Calu3 (cell line): ENCODE results near the gene CACNA1I. TPM values are rescaled to one million over a fixed set of nuclear protein-coding genes. Genes with fewer than 3 reads are reported as not detected.

ENCODE experiments used
- BruUV-seq: library from RNA; stranded (reverse); fragments of 400-500 nt; replicated peaks from 2 replicates; lab custom pipeline; 2021; lab: Mats Ljungman, UMichigan
- CTCF ChIA-PET: fragments of 300-600 bp; sonication (Branson Sonifier 250); formaldehyde crosslinking; loops from one replicate; lab custom pipeline; 2022; ENCODE audit warnings: antibody characterized with exemption; lab: Charles Lee
- DNase-seq: peaks from one replicate; pipeline ENCODE4 v3.0.0; 2022
- H3K27ac Mint-ChIP-seq: one replicate; pipeline ENCODE4 v1.8.0; 2022; ENCODE audit warnings: mixed read lengths; ENCODE audit not compliant: unreplicated experiment
- H3K27me3 Mint-ChIP-seq: one replicate; pipeline ENCODE4 v1.8.0; 2022; ENCODE audit warnings: mixed read lengths; ENCODE audit not compliant: unreplicated experiment
- H3K36me3 Mint-ChIP-seq: one replicate; pipeline ENCODE4 v1.8.0; 2022; ENCODE audit warnings: mild to moderate bottlenecking, moderate library complexity, mixed read lengths; ENCODE audit not compliant: insufficient read depth, unreplicated experiment
- H3K4me1 Mint-ChIP-seq: one replicate; pipeline ENCODE4 v1.8.0; 2022; ENCODE audit warnings: mild to moderate bottlenecking, low read depth, mixed read lengths; ENCODE audit not compliant: unreplicated experiment
- H3K4me3 Mint-ChIP-seq: one replicate; pipeline ENCODE4 v1.8.0; 2022; ENCODE audit warnings: mild to moderate bottlenecking, low read depth, moderate library complexity, mixed read lengths; ENCODE audit not compliant: unreplicated experiment
- H3K9me3 Mint-ChIP-seq: one replicate; pipeline ENCODE4 v1.8.0; 2022; ENCODE audit warnings: low read depth, mixed read lengths; ENCODE audit not compliant: unreplicated experiment
- CTCF ChIP-seq: fragments of 200-600 bp; IDR thresholded peaks from one replicate; pipeline ENCODE4 v1.8.0; 2022; ENCODE audit warnings: antibody characterized with exemption; ENCODE audit not compliant: unreplicated experiment
- intact Hi-C: fragments of 100-400 bp; cut with micrococcal nuclease; formaldehyde crosslinking; loops from one replicate; pipeline ENCODE4 v1.10.0; 2022; ENCODE audit not compliant: unreplicated experiment
- total RNA-seq: library from RNA; stranded (reverse); gene quantifications from 2 replicates; pipeline ENCODE4 v1.2.3, GENCODE V29; 2022

The CACNA1I gene
- total RNA-seq, 1 experiment from 2014 or later: 0.05 TPM

GRCh38 chr22:39530116-39530515, 40.4 kb upstream of the CACNA1I start:
- CTCF ChIA-PET: interaction anchor here (2.1 kb wide), 1 partner anchor 212 kb away, joined by 15 read pairs; the partner anchor contains the start of gene RPL3
- Mint-ChIP-seq H3K27me3 (no peaks in the 10 kb centered on the region), H3K4me3 (peak overlapping the region; percentile 98), H3K9me3 (no peaks in the 10 kb centered on the region), H3K36me3 (peaks cover 74% of the 10 kb centered on the region), H3K27ac (no peak overlapping the region), H3K4me1 (peaks cover 61% of the 10 kb centered on the region)
- TF ChIP-seq CTCF: no peak
- DNase-seq: no peak
- intact Hi-C loops: no loop called here
- no TSS peak for BruUV-seq

GRCh38 chr22:39530692-39531331, 39.7 kb upstream of the CACNA1I start:
- peak; percentile 32 for TF ChIP-seq CTCF
- no peaks in the 10 kb centered on the region for H3K27me3 Mint-ChIP-seq
- CTCF ChIA-PET: no interaction called here
- H3K27ac Mint-ChIP-seq: peak overlapping the region; percentile 1
- peak; percentile 35 for DNase-seq
- H3K4me3 Mint-ChIP-seq: peak overlapping the region; percentile 98
- H3K9me3 Mint-ChIP-seq: no peaks in the 10 kb centered on the region
- intact Hi-C loops: no loop called here
- peaks cover 54% of the 10 kb centered on the region for H3K4me1 Mint-ChIP-seq
- H3K36me3 Mint-ChIP-seq: peaks cover 67% of the 10 kb centered on the region
- TSS peak; percentile 62 for BruUV-seq

GRCh38 chr22:39532215-39533073, 38.1 kb upstream of the CACNA1I start, which contains the start of gene RPS19BP1:
Gene RPS19BP1, minus strand, starts transcription at chr22:39532748. Its CDS starts 10 bp downstream, at chr22:39532738.
- no TSS peak for BruUV-seq
- peak; percentile 99 for DNase-seq
- peaks cover 47% of the 10 kb centered on the region for H3K4me1 Mint-ChIP-seq
- no peaks in the 10 kb centered on the region for H3K9me3 Mint-ChIP-seq
- H3K4me3 Mint-ChIP-seq: peak within 1 kb of the TSS; percentile 98
- H3K36me3 Mint-ChIP-seq: peaks cover 57% of the 10 kb centered on the region
- peak within 1 kb of the TSS; percentile 85 for H3K27ac Mint-ChIP-seq
- H3K27me3 Mint-ChIP-seq: no peaks in the 10 kb centered on the region
- no peak for TF ChIP-seq CTCF
- CTCF ChIA-PET: no interaction called here
- intact Hi-C loops: no loop called here

- Mint-ChIP-seq H3K27ac (no peak overlapping the region), H3K4me3 (no peak overlapping the region)
- no TSS peak for BruUV-seq
Measured at GRCh38 chr22:39534092-39534506, 36.5 kb upstream of the CACNA1I start.

More at GRCh38 chr22:39534092-39534506, 36.5 kb upstream of the CACNA1I start:
- Mint-ChIP-seq H3K9me3 (no peaks in the 10 kb centered on the region), H3K4me1 (peaks cover 32% of the 10 kb centered on the region), H3K36me3 (peaks cover 43% of the 10 kb centered on the region), H3K27me3 (no peaks in the 10 kb centered on the region)
- DNase-seq: no peak
- TF ChIP-seq CTCF: no peak
- intact Hi-C loops: no loop called here
- CTCF ChIA-PET: interaction anchor here (1.1 to 2.1 kb wide), 3 partner anchors 490 to 503 kb away, joined by 3 to 8 read pairs (median 4); no protein-coding TSS in a partner anchor
